Ishikawa (cell line): ENCODE measurements around the gene ROGDI.

Experiments
- CEBPB ChIP-seq: IDR thresholded peaks from 2 replicates; pipeline ENCODE4 v1.6.1; 2012
- CREB1 ChIP-seq: IDR thresholded peaks from 2 replicates; pipeline ENCODE4 v1.6.1; 2012; ENCODE audit warnings: low read depth
- EGR1 ChIP-seq: IDR thresholded peaks from 2 replicates; pipeline ENCODE4 v1.6.1; 2012
- EP300 ChIP-seq: IDR thresholded peaks from 2 replicates; pipeline ENCODE4 v1.6.1; 2012; ENCODE audit warnings: borderline replicate concordance
- FOXM1 ChIP-seq: IDR thresholded peaks from 2 replicates; pipeline ENCODE4 v1.6.1; 2012; ENCODE audit warnings: low read depth, borderline replicate concordance
- MAX ChIP-seq: IDR thresholded peaks from 2 replicates; pipeline ENCODE4 v1.6.1; 2012
- NFIC ChIP-seq: IDR thresholded peaks from 2 replicates; pipeline ENCODE4 v1.6.1; 2012
- RAD21 ChIP-seq: IDR thresholded peaks from 2 replicates; pipeline ENCODE4 v1.6.1; 2012; ENCODE audit warnings: low read depth
- REST ChIP-seq: IDR thresholded peaks from 2 replicates; pipeline ENCODE4 v1.6.1; 2012; ENCODE audit warnings: low read depth, mild to moderate bottlenecking
- TAF1 ChIP-seq: IDR thresholded peaks from 2 replicates; pipeline ENCODE4 v1.6.1; 2012; ENCODE audit warnings: low read depth, mild to moderate bottlenecking
- TCF12 ChIP-seq: IDR thresholded peaks from 2 replicates; pipeline ENCODE4 v1.6.1; 2012; ENCODE audit warnings: low read depth
- TEAD4 ChIP-seq: IDR thresholded peaks from 2 replicates; pipeline ENCODE4 v1.6.1; 2012
- YY1 ChIP-seq: IDR thresholded peaks from 2 replicates; pipeline ENCODE4 v1.6.1; 2012; ENCODE audit warnings: low read depth
- ZBTB7A ChIP-seq: IDR thresholded peaks from 2 replicates; pipeline ENCODE4 v1.6.1; 2012; ENCODE audit warnings: low read depth
- TF ChIP-seq, protein P1 (sequence below): IDR thresholded peaks from 2 replicates; pipeline ENCODE4 v1.6.1; 2012

ROGDI gene

GRCh38 chr16:4803898-4804762, 1.7 kb upstream of the ROGDI start:
- no peak for TF ChIP-seq TEAD4
- TF ChIP-seq RAD21 = no peak
- TF ChIP-seq TCF12 = no peak
- TF ChIP-seq EP300 = no peak
- TF ChIP-seq CREB1 = no peak

DNA sequence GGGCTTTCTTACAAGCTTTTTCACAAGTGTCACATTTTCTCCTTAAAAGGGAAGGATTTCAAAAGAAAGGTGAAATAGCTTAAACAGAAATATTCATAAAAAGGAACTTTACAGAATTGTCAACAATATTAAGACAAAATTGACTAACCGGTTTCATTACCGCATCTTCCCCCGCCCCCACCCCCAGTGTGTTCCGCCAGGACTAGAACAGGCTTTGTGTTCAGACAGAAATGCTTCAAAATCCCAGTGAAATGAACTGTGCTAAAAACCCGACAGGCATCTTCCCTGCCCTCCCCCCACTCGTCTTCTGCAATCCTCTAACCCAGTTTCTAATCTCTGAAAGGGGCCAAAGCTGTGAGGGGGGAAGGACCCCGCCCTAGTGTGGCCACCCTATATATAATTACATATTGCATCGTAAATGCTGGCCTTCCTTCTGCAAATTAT, 990 bp upstream of the ROGDI start:
- TF ChIP-seq RAD21 = no peak
- no peak for TF ChIP-seq TAF1
- TF ChIP-seq, protein P1, sequence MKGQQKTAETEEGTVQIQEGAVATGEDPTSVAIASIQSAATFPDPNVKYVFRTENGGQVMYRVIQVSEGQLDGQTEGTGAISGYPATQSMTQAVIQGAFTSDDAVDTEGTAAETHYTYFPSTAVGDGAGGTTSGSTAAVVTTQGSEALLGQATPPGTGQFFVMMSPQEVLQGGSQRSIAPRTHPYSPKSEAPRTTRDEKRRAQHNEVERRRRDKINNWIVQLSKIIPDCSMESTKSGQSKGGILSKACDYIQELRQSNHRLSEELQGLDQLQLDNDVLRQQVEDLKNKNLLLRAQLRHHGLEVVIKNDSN = no peak
- no peak for TF ChIP-seq YY1
- no peak for TF ChIP-seq TEAD4
- no peak for TF ChIP-seq NFIC

GRCh38 chr16:4802659-4803287, 340 bp upstream of the ROGDI start:
- no peak for TF ChIP-seq REST
- no peak for TF ChIP-seq CEBPB
- TF ChIP-seq TAF1 = peak; percentile 43; the same call in 1 of the 2 replicates
- TF ChIP-seq ZBTB7A = peak; percentile 87
- TF ChIP-seq EGR1 = 0 out of 2 replicates have a peak, but pooled peaks have one; percentile 31
- TF ChIP-seq CREB1 = no peak
- TF ChIP-seq NFIC = no peak
- no peak for TF ChIP-seq RAD21
- no peak; the same call in 1 of the 2 replicates for TF ChIP-seq MAX
- 0 out of 2 replicates have a peak, but pooled peaks have one; percentile 5 for TF ChIP-seq YY1

DNA sequence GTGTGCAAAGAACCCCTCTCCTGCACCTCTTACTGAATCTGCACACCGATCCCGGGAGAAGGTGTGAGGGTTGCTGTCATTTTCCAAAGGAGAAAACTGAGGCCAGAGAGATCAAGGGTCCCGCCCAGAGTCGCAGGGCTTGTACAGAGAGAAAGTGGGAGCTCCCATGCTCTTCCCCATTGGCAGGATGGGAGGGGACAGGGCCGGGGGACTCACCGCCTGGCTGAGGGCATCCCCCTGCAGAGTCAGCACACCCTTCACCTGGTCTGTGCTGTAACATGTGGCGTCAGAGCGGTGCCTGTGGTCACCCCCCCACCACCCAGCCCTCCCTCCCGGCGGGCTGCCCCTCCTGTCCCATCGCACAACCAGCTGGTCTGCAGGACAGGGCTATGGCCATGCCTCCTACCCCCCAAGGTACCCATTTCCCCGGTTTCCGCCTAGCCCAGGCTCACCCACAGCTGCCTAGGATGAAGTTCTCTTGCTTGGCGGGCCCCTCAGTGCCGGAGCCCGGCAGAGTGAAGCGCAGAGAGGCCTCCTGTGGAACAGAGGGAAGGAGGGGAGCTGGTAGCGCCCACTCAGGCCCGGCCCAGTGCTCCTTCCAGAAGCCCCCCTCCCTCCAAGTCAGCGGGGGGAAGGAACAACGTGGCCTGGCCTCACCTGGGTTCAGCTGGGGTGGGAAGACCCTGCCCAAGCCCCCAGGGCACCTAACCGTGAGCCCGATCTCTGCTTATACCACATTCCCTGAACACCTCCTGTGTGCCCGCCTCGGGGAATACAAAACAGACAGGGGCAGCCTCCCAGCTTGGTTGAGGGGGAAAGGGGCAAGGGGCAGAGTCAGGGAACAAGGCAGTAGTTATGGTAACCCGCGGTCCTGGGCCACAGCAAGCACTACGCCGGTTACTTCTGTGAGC, 1.1 kb downstream of the ROGDI start:
- TF ChIP-seq ZBTB7A (0 out of 2 replicates have a peak, but pooled peaks have one; percentile 39), CREB1 (no peak)

- TF ChIP-seq FOXM1 = no peak
- no peak for TF ChIP-seq TAF1
- TF ChIP-seq MAX = no peak
- no peak for TF ChIP-seq EGR1
- TF ChIP-seq EP300 = no peak
- TF ChIP-seq TEAD4 = no peak
- no peak for TF ChIP-seq CEBPB
- TF ChIP-seq NFIC = no peak
- no peak for TF ChIP-seq TCF12
- no peak for TF ChIP-seq YY1
- TF ChIP-seq CREB1 = no peak
- TF ChIP-seq ZBTB7A = no peak
- TF ChIP-seq, protein P1 = no peak
- no peak for TF ChIP-seq REST
- TF ChIP-seq RAD21 = no peak
These were observed 2.0 kb downstream of the ROGDI start for GRCh38 chr16:4800290-4801041.
